ENCODE data around the gene AGPAT4. TPM values are rescaled to one million over a fixed set of nuclear protein-coding genes. Genes with fewer than 3 reads are reported as not detected.

The AGPAT4 gene
- total RNA-seq, 1 experiment from 2014 or later, result 0.07 TPM

- no peak overlapping the region for H2AFZ ChIP-seq
- no peak overlapping the region for H3K27ac ChIP-seq
- TF ChIP-seq CTCF (conservative IDR thresholded peaks at IDR 0.05) (no peak), EZH2 (IDR thresholded peaks at IDR 0.05; ENCODE audit: low read depth) (no peak)
- CTCF ChIA-PET, result no interaction called here
- peaks cover 9% of the 10 kb centered on the region for H3K4me1 ChIP-seq (replicated peaks; ENCODE audit: insufficient read depth)
- no peaks in the 10 kb centered on the region for H3K9me2 ChIP-seq (ENCODE audit: insufficient read depth)
- no peak overlapping the region for H3K4me2 ChIP-seq
- H3K9me3 ChIP-seq (ENCODE audit: insufficient read depth, low read depth), result no peaks in the 10 kb centered on the region
- peaks cover 4% of the 10 kb centered on the region; the same call in 1 of the 2 replicates for H3K36me3 ChIP-seq (ENCODE audit: low read depth)
- POLR2A ChIA-PET (ENCODE audit: unreplicated experiment), result no interaction called here
- H3K4me3 ChIP-seq, result no peak overlapping the region
- BruUV-seq (replicated peaks), result no TSS peak
- no peaks in the 10 kb centered on the region for H3K79me2 ChIP-seq (ENCODE audit: low read depth)
- H3F3A ChIP-seq (ENCODE audit: insufficient read depth, low read depth), result 0 out of 2 replicates have a peak, but pooled peaks cover 3% of the 10 kb centered on the region
- no peaks in the 10 kb centered on the region for H3K27me3 ChIP-seq (ENCODE audit: insufficient read depth, low read depth)
- H4K20me1 ChIP-seq (ENCODE audit: insufficient read depth), result no peaks in the 10 kb centered on the region
- DNase-seq, result no peak
- intact Hi-C loops (cut with micrococcal nuclease; ENCODE audit: unreplicated experiment), result no loop called here
These were observed 164.5 kb downstream of the AGPAT4 start for GRCh38 chr6:161109366-161109765.

GRCh38 chr6:161108916-161109315 lies 164.9 kb downstream of the AGPAT4 start:
- DNase-seq, result no peak
- 0 out of 2 replicates have a peak, but pooled peaks cover 3% of the 10 kb centered on the region for H3F3A ChIP-seq (ENCODE audit: insufficient read depth, low read depth)
- peaks cover 4% of the 10 kb centered on the region; the same call in 1 of the 2 replicates for H3K36me3 ChIP-seq (ENCODE audit: low read depth)
- H3K4me2 ChIP-seq, result no peak overlapping the region
- H3K79me2 ChIP-seq (ENCODE audit: low read depth), result no peaks in the 10 kb centered on the region
- no peak overlapping the region for H3K27ac ChIP-seq
- H2AFZ ChIP-seq, result no peak overlapping the region
- CTCF ChIA-PET, result no interaction called here
- H3K9me3 ChIP-seq (ENCODE audit: insufficient read depth, low read depth), result no peaks in the 10 kb centered on the region
- H3K4me3 ChIP-seq, result no peak overlapping the region
- no peak for TF ChIP-seq CTCF (conservative IDR thresholded peaks at IDR 0.05)
- no peak for TF ChIP-seq EZH2 (IDR thresholded peaks at IDR 0.05; ENCODE audit: low read depth)
- BruUV-seq (replicated peaks), result no TSS peak
- H3K4me1 ChIP-seq (replicated peaks; ENCODE audit: insufficient read depth), result peaks cover 9% of the 10 kb centered on the region
- intact Hi-C loops (cut with micrococcal nuclease; ENCODE audit: unreplicated experiment), result no loop called here
- no peaks in the 10 kb centered on the region for H3K27me3 ChIP-seq (ENCODE audit: insufficient read depth, low read depth)
- no peaks in the 10 kb centered on the region for H3K9me2 ChIP-seq (ENCODE audit: insufficient read depth)
- POLR2A ChIA-PET (ENCODE audit: unreplicated experiment), result no interaction called here
- H4K20me1 ChIP-seq (ENCODE audit: insufficient read depth), result no peaks in the 10 kb centered on the region

GRCh38 chr6:161107779-161108730 lies 165.8 kb downstream of the AGPAT4 start:
- Histone ChIP-seq H4K20me1 (ENCODE audit: insufficient read depth) (no peaks in the 10 kb centered on the region), H3K9me2 (ENCODE audit: insufficient read depth) (no peaks in the 10 kb centered on the region), H3F3A (ENCODE audit: insufficient read depth, low read depth) (0 out of 2 replicates have a peak, but pooled peaks cover 3% of the 10 kb centered on the region), H3K4me3 (no peak overlapping the region), H3K36me3 (ENCODE audit: low read depth) (peaks cover 4% of the 10 kb centered on the region; the same call in 1 of the 2 replicates), H3K27ac (no peak overlapping the region), H3K9me3 (ENCODE audit: insufficient read depth, low read depth) (no peaks in the 10 kb centered on the region), H3K4me1 (replicated peaks; ENCODE audit: insufficient read depth) (peaks cover 9% of the 10 kb centered on the region), H3K27me3 (ENCODE audit: insufficient read depth, low read depth) (no peaks in the 10 kb centered on the region), H3K4me2 (no peak overlapping the region), H3K79me2 (ENCODE audit: low read depth) (no peaks in the 10 kb centered on the region), H2AFZ (no peak overlapping the region)
- ChIA-PET POLR2A (ENCODE audit: unreplicated experiment) (no interaction called here), CTCF (no interaction called here)
- intact Hi-C loops (cut with micrococcal nuclease; ENCODE audit: unreplicated experiment), result no loop called here
- BruUV-seq (replicated peaks), result no TSS peak
- no peak for DNase-seq
- TF ChIP-seq CTCF (conservative IDR thresholded peaks at IDR 0.05) (no peak), EZH2 (IDR thresholded peaks at IDR 0.05; ENCODE audit: low read depth) (no peak)
